Measurements from ENCODE around the gene SIL1. TPM values are rescaled to one million over a fixed set of nuclear protein-coding genes. Genes with fewer than 3 reads are reported as not detected.

Gene SIL1
- total RNA-seq, 1 experiment from 2014 or later: 114 TPM

DNA sequence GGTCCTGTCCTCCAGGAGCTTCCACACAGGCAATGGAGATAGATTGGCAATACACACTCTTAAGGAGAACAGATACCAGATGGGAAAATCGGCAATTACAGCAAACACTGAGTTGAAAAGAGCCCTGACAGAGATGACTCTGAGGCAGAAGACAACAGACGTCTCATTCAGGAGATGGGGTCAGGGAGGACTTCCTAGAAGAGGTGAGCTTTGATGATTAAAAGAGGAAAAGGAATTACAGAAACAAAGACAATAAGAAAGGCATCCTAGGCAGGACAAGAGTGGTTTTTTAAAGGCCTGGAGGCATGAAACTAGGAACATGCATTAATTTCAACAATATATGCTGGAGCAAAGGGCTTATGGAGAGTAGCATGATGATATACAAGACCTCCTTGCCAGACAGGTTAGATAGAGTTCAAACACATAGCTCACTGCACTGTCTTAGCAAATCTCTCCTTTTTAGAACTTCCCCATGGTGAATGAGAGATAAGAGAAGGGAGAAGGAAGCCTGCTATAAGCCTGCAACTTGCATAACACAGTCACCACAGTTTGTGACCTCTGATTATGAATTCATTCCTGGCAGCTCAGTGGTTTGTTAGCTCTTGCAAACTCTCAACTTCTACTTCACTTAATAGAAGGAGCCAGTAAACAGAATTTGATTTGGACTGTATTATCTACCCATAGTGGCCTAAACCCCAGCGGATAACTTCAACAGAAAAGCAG is 48.5 kb downstream of the SIL1 start:
- TF ChIP-seq, protein P1, sequence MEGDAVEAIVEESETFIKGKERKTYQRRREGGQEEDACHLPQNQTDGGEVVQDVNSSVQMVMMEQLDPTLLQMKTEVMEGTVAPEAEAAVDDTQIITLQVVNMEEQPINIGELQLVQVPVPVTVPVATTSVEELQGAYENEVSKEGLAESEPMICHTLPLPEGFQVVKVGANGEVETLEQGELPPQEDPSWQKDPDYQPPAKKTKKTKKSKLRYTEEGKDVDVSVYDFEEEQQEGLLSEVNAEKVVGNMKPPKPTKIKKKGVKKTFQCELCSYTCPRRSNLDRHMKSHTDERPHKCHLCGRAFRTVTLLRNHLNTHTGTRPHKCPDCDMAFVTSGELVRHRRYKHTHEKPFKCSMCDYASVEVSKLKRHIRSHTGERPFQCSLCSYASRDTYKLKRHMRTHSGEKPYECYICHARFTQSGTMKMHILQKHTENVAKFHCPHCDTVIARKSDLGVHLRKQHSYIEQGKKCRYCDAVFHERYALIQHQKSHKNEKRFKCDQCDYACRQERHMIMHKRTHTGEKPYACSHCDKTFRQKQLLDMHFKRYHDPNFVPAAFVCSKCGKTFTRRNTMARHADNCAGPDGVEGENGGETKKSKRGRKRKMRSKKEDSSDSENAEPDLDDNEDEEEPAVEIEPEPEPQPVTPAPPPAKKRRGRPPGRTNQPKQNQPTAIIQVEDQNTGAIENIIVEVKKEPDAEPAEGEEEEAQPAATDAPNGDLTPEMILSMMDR (IDR thresholded peaks at IDR 0.05; ENCODE audit: unreplicated experiment): no peak
- BruUV-seq (replicated peaks): no TSS peak
- Mint-ChIP-seq H3K4me3 (ENCODE audit: unreplicated experiment) (no peak overlapping the region), H3K9me3 (ENCODE audit: unreplicated experiment) (no peaks in the 10 kb centered on the region), H3K4me1 (ENCODE audit: insufficient read depth, unreplicated experiment) (peaks cover 42% of the 10 kb centered on the region), H3K27ac (ENCODE audit: low read depth, unreplicated experiment) (no peak overlapping the region), H3K36me3 (ENCODE audit: insufficient read depth, unreplicated experiment) (no peaks in the 10 kb centered on the region), H3K27me3 (ENCODE audit: insufficient read depth, unreplicated experiment) (no peaks in the 10 kb centered on the region)
- POLR2A ChIA-PET: interaction anchor here (1.1 to 3.2 kb wide), 7 partner anchors 9 to 144 kb away, joined by 3 to 19 read pairs (median 5); partner anchors contain the start of gene SIL1
- CTCF ChIA-PET: interaction anchor here (0.6 to 0.9 kb wide), 2 partner anchors 14 to 645 kb away, joined by 3 read pairs; no protein-coding TSS in a partner anchor
- DNase-seq (ENCODE audit: unreplicated experiment): peak; percentile 13
- intact Hi-C loops (cut with micrococcal nuclease): no loop called here

DNA sequence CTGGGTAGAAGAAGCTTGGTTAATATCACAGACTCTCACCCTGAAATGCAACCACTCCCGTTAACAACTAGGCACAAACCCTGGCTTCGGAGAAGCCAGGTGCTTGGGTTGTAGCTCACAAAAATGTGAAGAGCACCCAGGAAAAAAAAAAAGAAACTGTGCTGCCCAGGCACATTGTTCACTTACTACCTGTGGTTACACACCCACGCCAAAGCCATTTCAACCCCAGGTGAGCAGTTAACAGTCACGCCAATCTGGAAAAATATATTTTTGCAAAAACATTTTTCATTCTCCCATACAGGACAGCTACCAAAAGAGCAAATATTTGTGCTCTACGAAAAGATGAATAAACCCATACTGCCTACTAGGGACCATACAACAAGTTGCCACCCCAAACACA is 49.2 kb downstream of the SIL1 start:
- H3K36me3 Mint-ChIP-seq (ENCODE audit: insufficient read depth, unreplicated experiment): no peaks in the 10 kb centered on the region
- peak; percentile 26 for DNase-seq (ENCODE audit: unreplicated experiment)
- H3K27ac Mint-ChIP-seq (ENCODE audit: low read depth, unreplicated experiment): peak overlapping the region; percentile 21
- intact Hi-C loops (cut with micrococcal nuclease): no loop called here
- TF ChIP-seq, protein P1 (IDR thresholded peaks at IDR 0.05; ENCODE audit: unreplicated experiment): no peak
- H3K4me1 Mint-ChIP-seq (ENCODE audit: insufficient read depth, unreplicated experiment): peaks cover 37% of the 10 kb centered on the region
- no peaks in the 10 kb centered on the region for H3K9me3 Mint-ChIP-seq (ENCODE audit: unreplicated experiment)
- BruUV-seq (replicated peaks): no TSS peak
- no peaks in the 10 kb centered on the region for H3K27me3 Mint-ChIP-seq (ENCODE audit: insufficient read depth, unreplicated experiment)
- H3K4me3 Mint-ChIP-seq (ENCODE audit: unreplicated experiment): no peak overlapping the region
- ChIA-PET POLR2A (interaction anchor here (0.6 to 3.2 kb wide), 10 partner anchors 10 to 191 kb away, joined by 3 to 19 read pairs (median 4); partner anchors contain the start of gene SIL1), CTCF (interaction anchor here (0.6 to 0.9 kb wide), 6 partner anchors 13 to 645 kb away, joined by 3 to 4 read pairs (median 3); no protein-coding TSS in a partner anchor)

DNA sequence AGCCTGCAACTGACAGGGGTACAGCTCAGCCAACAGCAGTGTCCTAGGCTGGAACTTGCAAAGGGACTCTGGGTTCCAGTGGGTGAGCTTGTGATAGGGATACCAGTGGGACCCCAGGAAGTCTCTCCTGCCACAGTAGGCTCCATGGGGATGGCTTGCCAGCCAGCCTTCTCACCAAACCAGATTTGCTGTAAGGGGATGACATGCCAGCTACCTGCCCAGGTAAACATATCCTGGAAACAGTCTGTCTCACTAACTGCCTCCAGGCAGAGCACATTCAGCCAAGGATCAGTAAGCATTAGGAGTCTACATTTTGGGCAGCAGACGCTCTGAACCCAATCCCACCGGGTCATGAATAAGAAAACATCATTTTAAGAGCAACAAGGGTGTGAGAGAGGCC is 49.9 kb downstream of the SIL1 start:
- BruUV-seq (replicated peaks): no TSS peak
- Mint-ChIP-seq H3K27ac (ENCODE audit: low read depth, unreplicated experiment) (peak overlapping the region; percentile 21), H3K27me3 (ENCODE audit: insufficient read depth, unreplicated experiment) (no peaks in the 10 kb centered on the region), H3K9me3 (ENCODE audit: unreplicated experiment) (no peaks in the 10 kb centered on the region), H3K36me3 (ENCODE audit: insufficient read depth, unreplicated experiment) (no peaks in the 10 kb centered on the region), H3K4me1 (ENCODE audit: insufficient read depth, unreplicated experiment) (peaks cover 33% of the 10 kb centered on the region), H3K4me3 (ENCODE audit: unreplicated experiment) (no peak overlapping the region)
- TF ChIP-seq, protein P1 (IDR thresholded peaks at IDR 0.05; ENCODE audit: unreplicated experiment): no peak
- ChIA-PET POLR2A (interaction anchor here (0.5 to 3.2 kb wide), 9 partner anchors 10 to 128 kb away, joined by 3 to 19 read pairs (median 3); partner anchors contain the start of gene SIL1), CTCF (interaction anchor here (0.7 to 1.4 kb wide), 3 partner anchors 16 to 295 kb away, joined by 3 to 6 read pairs (median 4); no protein-coding TSS in a partner anchor)
- peak; percentile 60 for DNase-seq (ENCODE audit: unreplicated experiment)
- intact Hi-C loops (cut with micrococcal nuclease): no loop called here

DNA sequence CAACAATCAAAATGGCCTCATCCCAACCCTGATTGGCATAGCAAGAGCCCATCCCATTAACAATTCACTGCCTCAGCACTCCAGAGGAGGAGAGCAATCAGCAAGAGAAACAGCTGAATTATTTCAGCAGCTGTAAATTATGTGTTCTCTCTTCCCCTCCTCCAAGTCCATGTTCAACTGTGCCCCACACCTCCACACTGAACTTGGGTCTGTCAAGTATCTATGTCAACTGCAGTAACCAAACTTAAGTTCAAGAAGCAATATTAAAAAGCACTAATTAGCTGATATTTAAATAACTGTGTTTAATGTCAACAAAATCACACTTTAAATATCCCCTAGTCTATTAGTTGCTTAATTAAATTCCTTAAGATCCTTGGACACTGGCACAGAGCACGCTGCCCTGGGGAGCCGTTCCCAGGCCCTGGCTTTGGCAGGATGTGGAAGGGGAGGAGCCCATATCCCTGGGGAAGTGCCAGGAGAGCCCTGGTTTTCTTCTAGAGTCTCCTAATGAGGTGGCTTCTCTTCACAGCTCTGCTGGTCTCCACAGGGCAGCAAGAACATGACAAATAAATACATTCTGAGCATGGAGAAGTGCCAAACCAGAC is 50.6 kb downstream of the SIL1 start:
- Mint-ChIP-seq H3K9me3 (ENCODE audit: unreplicated experiment) (no peaks in the 10 kb centered on the region), H3K27me3 (ENCODE audit: insufficient read depth, unreplicated experiment) (no peaks in the 10 kb centered on the region), H3K4me3 (ENCODE audit: unreplicated experiment) (no peak overlapping the region), H3K27ac (ENCODE audit: low read depth, unreplicated experiment) (no peak overlapping the region), H3K4me1 (ENCODE audit: insufficient read depth, unreplicated experiment) (peaks cover 33% of the 10 kb centered on the region), H3K36me3 (ENCODE audit: insufficient read depth, unreplicated experiment) (no peaks in the 10 kb centered on the region)
- peak; percentile 94 for DNase-seq (ENCODE audit: unreplicated experiment)
- TF ChIP-seq, protein P1 (IDR thresholded peaks at IDR 0.05; ENCODE audit: unreplicated experiment): no peak
- no TSS peak for BruUV-seq (replicated peaks)
- intact Hi-C loops (cut with micrococcal nuclease): no loop called here
- CTCF ChIA-PET: interaction anchor here (0.5 to 1.4 kb wide), 5 partner anchors 13 to 62 kb away, joined by 3 to 6 read pairs (median 3); no protein-coding TSS in a partner anchor
- POLR2A ChIA-PET: interaction anchor here (0.5 to 3.2 kb wide), 12 partner anchors 9 to 194 kb away, joined by 3 to 19 read pairs (median 3); partner anchors contain the start of genes PAIP2 and SIL1

All from MCF 10A (cell line).